HG02642 (cell line): ENCODE data around the gene RABAC1.
"Not testable (repeated sequence)": the region's sequence is repeated elsewhere in the genome, so short reads cannot be mapped to it uniquely, and the experiment has no call there.

ENCODE experiments used
- ATAC-seq: cut with Tn5 transposase; IDR thresholded peaks from one replicate; pipeline ENCODE4 v1.9.1; 2021; ENCODE audit warnings: mild to moderate bottlenecking; ENCODE audit not compliant: unreplicated experiment, poor library complexity

RABAC1 gene

DNA sequence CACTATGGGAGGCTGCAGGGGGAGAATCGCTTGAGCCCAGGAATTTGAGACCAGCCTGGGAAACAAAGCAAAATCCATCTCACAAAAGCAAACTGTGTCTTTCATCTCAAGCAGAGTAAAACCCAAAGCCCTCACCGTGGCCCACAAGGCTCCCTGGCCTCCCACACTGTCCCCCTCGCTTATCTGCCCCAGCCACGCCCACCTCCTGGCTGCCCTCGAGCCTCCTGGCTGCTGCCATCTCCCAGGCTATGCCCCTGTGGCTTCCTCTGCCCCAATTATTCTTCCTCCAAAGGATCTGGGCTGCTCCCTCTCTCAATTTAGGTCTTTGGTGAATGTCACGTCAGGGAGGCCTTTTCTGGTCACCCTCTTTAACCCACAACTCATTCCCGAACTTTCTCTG is 3.6 kb downstream of the RABAC1 start:
- ATAC-seq, result no peak

DNA sequence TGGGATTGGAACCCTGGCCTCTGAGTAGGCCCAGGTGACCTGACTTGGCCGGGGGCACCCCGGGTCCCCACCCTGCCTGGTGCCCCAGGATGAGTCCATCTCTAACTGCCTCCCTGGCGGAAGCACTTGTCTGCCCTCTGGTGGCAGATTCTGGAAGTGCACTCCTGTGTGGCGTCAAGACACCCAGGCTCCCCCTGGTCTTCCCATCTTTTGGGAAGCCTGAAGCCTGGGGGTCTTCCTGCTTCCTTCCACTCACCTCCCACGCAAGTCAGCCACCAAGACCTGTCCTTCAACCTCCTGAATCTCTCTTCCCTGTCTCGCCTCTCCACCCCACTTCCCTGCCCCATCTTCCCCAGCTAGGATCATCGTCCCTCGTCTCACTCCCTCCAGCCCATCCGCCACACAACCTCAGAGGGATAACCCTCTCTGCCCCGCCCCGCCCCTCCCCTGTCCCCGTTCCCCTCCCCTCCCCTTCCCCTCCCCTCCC is 7.4 kb downstream of the RABAC1 start:
- peak; percentile 58 for ATAC-seq

DNA sequence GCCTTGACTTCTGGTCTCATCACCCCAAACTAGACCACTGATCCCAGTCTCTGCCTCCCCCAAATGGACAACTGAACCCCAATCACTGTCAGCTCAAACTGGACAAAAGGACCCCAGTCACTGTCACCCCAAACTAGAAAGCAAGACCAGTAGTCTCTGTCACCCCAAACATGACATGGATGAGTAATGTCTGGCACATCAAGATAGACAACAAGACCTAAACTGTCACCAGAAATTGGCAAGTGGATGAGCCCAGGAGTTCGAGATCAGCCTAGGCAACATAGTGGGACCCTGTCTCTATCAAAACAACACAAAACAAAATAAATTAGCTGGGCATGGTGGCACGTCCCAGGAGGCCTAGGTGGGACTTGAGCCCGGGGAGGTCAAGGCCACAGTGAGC is 12.0 kb downstream of the RABAC1 start:
- no peak for ATAC-seq

DNA sequence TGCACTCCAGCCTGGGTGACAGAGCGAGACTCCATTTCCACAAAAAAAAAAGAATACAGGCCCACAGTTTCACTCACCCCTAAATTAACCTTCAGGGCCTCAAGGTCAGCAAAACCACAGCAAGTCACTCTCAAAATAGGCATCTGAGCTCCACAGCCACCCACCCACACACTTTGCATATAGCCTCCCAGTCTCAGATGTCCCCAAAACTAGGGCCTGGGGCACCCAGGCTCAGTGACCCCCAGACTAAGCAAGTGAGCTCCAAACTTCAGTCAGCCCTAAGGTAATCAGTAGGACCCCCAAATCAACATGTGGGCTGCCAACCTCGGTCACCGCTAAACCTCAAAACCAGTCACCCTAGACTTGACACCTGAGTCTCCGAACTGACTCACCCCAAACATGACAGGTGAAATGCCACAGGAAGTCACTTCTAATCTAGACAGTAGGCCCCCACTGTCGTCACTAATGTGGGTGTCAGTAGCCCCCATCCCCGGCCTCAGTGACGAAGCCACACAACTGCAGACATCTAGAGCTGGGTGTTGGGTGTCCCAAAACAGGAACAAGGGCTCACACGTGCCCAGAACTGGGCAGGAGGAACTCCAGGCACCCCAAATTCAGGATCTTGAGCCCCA is 13.9 kb downstream of the RABAC1 start:
- ATAC-seq, result peak; percentile 80

DNA sequence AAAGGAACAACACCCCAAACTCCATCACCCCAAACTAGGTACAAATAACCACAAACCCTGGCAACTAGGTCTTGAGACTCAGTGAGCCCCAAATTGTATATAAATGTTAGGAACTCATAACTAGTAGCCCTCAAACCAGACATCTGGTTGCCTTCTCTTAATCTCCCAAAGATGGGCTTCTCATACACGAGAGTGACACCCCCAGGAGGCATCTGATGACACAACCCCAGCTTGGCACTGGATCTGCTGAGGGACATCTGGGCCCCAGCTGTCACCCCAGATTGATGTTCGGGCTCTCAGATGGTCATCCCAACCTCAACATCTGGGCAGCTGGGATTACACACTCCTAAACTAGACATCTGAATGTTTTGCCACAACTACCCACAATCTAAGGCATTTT is 14.8 kb downstream of the RABAC1 start:
- ATAC-seq, result no peak

DNA sequence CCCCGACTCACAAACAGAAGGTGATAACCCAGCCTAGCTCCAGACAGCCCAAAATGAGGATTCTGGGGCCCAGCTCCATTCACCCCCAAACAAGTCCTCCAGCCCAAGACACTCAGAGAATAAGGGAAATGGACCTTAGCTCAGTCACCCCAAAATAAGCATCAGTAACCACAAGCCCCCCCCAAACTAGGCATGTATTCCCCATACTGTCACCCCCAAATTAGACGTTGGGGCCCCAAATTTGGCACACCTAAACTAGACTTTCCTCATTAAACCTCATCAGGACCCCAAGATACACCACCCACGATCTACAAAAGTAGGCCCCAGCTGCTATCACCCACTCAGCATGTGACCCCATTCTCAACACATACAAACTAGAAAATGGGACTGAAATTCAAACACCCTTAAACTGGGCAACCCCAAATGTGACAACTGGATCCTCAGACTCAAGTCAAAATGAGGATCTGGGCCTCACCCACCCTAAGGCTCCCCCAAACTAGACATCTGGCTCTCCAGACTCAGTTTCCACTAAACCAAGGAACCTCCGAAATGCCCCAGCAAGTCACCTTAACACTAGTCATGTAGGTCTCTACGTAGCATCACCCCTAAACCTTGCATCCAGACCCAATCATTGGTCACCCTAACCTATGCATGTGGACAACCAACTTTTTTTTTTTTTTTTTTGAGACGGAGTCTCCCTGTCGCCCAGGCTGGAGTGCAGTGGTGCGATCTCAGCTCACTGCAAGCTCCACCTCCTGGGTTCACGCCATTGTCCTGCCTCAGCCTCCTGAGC is 17.5 kb downstream of the RABAC1 start:
- ATAC-seq, result no peak

DNA sequence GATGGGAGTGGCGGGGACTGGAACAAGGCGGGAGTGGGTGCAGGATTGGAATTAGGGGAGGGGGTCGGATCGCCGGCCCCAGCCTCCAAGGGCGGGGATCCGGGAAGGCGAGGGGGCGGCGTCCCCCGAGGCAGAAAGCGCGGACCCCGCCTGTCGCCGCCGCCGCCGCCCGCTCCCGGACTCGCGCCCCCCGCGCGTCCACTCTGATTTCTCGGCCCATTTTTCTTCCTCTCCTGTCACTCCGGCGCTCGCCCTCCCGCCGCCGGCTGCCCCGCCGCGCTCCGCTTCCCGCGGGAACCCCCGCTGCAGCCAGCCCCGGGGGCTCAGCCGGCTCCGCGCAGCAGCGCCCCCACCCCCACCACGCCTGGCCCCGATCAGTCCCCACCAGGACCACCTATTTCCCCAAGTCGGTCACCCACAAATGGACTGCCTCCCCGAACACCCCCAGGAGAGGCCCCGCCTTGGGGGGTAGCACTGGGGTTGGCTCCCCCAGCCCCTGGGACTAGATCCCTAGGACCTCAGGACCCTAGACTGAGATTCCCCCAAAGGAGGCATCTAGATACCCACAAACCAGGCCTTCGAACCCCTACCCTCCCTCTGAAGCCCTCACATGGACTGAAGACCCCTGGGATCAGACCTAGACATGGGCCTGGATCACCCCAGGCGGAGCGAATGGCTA is 18.3 kb downstream of the RABAC1 start:
- no peak for ATAC-seq

DNA sequence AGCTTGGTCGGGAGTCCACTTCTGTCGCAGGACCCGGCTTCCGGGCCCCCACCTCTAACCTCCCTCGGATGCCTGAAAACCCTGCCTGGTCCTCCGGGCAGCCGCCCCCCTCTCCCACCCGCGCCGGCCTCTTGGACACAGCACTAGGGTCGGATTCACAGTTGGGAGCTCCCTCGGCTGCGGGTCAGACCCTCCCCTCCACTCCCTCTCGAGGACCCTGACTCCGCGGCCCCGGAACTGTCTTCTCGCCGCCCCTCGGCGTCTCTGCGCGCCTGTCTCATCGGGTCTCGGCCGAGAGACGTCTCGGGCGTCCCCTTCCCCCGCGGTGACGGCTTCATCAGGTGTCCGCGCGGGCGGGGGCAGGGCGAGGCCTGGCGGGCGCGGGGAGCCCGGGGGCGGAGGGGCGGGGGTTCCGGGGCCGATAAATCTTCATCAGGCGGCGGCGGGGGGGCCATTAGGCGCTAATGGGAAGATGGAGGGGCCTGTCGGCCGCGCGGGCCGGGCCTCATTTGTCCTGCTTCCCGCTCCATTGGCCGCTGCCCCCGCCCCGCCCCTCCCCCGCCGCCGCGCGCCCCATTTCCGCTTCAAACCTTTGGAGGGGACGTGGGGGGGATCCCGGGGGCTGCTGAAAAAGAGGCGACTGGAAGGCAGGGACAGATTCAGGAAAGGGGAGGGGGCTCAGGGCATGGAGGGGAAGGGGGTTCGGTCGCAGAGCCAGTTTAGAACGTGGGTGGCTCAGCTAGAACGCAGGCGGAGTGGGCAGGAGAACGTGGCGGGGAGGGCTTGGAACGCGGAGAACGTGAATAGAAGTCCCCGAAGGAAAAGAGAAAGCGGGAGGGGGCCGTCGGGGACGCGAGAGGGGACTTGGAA is 19.0 kb downstream of the RABAC1 start:
- ATAC-seq, result no peak

DNA sequence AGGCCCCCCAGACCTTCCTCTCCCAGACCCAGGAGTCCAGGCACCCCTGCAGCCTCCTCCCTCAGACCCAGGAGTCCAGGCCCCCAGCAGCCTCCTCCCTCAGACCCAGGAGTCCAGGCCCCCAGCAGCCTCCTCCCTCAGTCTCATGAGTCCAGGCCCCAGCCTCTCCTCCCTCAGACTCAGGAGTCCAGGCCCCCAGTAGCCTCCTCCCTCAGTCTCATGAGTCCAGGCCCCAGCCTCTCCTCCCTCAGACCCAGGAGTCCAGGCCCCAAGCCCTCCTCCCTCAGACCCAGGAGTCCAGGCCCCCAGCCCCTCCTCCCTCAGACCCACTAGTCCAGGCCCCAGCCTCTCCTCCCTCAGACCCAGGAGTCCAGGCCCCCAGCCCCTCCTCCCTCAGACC is 19.9 kb downstream of the RABAC1 start:
- not testable (repeated sequence) for ATAC-seq

DNA sequence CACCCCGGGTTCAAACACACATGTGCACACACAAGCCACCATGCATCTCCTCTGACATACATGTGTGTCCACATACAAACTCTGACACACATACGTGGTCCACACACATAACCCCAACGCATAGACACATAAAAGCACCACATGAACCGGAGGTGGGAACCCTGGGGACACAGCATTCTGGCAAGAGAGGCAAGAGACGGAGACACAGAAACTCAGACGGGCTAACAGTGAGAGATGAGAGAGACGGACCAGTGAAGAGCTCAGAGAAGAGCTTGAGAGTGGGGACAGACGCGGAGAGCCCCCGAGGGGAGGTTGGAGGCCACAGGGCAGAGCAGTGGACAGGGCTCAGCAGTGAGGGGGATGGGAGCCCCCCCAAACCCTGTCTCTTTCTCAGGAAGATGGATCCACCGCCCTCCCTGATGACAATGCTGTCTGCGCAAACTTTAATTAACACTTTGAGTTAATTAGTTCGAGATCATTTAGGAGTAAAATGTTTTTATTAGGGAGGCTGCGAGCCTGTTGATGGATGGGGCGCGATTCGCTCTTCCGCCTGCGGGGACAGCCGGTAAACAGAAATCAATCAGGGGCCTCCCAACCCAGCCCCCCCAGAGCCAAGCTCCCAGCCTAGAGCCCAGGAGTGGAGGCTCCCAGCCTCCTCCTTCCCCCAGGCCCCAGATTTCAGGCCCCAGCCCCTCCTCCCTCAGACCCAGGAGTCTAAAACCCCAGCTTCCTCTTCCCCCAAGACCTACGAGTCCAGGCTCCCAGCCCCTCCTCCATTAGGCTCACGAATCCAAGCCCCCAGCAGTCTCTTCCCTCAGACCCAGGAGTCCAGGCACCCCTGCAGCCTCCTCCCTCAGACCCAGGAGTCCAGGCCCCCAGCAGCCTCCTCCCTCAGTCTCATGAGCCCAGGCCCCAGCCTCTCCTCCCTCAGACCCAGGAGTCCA is 21.3 kb downstream of the RABAC1 start:
- no peak for ATAC-seq

DNA sequence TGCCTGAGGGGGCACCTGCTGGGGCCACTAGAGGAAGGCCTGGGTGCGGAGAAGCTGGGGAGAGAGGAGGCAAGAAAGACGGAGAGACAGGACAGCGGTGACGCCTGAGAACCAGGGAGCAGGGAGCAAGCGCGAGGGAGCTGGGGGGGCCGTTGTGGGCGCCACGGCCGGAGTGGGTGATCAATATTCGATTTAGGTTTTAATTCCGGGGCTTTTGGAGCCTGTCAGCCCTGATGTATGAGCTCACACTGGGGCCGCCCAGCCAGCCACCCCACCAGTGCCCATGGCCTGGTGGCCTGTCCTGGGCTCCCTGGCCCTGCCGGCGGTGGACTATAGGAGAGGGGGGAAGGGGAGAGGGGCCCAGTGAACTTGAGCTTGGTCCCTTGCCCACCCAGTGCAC is 22.2 kb downstream of the RABAC1 start:
- ATAC-seq, result no peak

DNA sequence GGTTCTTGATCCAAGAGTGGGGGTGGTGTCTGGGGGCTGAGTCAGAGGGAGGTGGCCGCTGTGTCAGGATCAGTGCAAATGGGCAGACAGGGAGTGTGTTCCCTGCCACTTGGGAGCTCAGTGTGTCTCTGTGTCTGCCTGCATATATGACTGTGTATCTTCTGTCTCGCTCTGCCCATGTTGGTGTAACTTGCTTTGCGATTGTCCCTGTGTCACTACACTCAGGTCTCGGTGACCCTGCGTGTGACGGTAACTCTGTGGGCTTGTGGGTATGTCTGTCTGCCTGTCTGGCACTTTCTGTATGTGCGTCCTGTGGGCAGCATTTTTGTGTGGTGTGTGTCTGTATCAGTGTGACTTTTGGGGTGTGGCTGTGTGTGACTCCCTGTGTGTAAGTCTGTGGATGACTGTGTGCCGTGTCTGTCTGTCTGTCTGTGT is 22.7 kb downstream of the RABAC1 start:
- ATAC-seq, result no peak

DNA sequence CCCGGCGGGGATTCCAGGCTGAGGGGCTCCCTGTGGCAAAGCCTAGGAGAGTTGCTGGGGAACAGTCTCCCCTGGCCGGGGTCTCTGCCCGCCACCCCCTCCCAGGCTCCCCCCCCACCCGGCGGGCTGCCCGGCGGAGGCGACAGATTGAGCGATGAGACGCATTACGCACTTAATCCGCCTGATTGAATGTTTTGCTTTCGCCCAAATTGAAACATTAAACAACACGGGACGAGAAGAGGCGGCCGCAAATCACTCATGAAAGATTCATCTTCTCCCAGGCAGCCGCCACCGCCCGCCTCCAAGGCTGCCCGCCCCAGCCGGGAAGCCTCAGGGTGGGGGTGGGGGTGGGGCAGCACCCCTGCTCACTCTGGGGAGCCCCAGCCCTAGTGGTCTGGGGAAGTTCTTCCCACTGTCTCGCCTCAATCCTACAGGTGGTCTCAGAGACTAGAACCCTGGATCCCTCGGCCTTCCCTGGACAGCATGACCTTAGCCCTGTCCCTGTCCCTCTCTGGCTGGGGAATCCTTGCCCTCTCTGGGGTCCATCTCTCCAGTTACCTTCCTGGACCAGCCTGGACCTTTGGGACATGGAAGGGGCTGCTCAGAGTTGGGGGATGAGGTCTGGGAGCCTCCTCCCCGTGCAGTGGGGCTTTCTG is 23.2 kb downstream of the RABAC1 start:
- ATAC-seq, result no peak

DNA sequence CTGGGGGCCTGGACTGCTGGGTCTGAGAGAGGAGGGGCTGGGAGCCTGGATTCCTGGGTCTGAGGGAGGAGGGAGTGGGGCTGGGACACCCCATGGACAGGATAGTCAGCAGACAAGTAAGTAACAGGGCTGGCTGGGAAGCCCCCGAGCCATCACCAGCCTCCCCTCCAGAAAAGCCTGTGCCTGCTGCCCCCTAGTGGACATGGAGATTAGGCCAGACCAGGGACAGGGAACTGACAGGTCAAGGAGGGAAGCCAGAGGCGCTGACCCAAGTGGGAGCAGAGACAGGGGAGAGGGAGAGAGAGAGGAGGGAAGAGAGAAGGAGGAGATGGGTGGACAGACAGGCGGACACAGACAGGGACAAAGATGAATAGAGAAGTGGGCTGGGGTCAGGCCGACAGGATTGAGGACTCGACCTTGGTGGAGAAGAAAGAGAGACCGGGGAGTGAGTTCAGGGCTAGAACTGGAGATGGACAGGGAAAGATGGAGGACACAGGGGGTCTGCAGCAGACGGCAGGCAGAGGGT is 24.2 kb downstream of the RABAC1 start:
- peak; percentile 54 for ATAC-seq

DNA sequence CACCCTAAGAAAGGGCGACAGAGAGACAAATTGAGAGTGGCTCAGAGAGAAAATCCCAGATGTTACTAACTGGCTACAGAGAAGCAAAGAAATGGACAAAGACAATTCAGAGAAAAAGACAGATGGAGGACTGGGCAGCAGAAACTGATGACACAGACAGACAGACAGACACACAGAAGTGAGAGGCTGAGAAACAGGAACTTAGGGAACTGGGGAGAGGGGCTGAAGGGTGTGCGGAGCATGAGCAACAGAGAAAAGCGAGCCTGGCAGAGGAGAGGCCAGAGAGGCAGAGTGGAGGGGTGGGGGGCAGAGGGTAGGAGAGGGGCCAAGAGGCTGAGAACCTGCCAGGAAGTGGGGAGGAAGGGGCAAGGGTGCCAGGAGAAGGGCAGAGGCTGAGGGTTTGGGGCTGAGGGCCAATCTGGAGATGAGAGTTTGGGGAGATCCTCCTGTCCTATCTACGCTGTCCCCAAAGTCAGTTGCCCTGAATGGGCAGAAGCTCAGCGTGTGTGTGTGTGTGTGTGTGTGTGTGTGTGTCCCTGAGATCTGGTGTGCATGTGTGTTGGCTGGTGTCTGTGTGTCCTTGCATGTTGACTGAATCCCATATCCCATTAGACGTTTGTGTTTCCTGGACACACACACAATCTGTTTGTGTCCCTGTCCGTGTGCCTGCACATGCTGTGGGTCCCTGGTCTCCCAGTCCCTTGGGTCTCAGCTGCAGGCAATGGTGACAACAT is 25.3 kb downstream of the RABAC1 start:
- no peak for ATAC-seq

DNA sequence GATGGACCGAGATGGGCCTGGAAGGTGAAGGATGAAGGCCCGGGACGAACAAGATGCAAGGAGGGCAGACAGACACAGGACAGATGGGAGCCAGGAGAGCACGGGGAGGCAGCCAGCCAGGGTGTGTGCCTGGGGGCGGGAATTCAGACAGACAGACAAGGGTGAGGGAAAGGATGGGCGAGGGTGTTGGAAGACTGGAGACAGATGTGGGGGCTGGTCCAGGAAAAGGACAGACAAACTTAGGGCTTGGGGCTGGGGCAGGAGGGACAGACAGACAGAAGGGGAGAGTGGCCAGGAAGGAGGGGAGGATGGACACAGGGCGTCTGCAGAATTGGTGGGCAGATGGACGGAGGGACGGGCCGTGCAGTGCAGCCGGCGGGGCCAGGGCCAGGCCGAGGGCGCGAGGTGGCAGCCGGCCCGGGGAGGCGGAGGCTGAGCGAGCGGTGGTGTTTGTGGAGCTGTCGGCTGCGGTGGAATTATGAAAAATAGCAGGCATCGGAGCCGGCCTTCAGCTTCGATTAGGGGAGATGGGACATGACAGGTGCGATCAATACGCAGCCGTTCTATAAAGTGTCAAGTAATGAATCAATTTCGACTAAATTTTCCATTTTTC is 26.3 kb downstream of the RABAC1 start:
- no peak for ATAC-seq

DNA sequence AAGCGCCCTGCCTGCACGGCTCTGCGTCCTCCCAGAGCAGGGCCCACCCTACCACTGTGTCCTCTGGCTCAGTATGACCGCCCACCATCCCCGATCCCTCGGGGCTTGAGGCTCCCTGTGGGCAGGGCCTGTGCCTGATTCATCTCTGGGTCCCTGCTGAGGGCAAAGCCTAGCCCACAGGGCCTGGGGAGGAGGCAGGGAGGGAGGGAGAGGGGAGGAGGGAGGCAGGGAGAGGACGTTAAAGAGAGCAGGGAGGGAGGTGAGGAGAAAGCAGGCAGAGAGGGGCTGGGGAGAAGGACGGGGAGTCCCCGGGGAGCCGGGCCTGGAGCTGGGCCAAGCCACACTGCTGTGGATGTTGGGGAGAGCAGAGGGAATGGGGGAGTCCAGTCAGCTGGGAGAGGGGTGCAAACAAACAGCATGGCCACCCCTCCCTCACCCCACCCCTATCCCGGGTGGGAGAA is 26.8 kb downstream of the RABAC1 start:
- ATAC-seq, result no peak
